GM12874 (cell line): ENCODE measurements around the gene PNPLA3.

Source experiments
- CTCF ChIP-seq: IDR thresholded peaks from 2 replicates; pipeline ENCODE4 v1.5.1; 2011; ENCODE audit warnings: low read depth, mild to moderate bottlenecking, control low read depth, low read length, moderate library complexity; ENCODE audit not compliant: insufficient read depth

Gene PNPLA3

GRCh38 chr22:43886231-43886630 lies 37.4 kb upstream of the PNPLA3 start:
- no peak for TF ChIP-seq CTCF

- TF ChIP-seq CTCF, result no peak
Observed at GRCh38 chr22:43887391-43887790, 36.2 kb upstream of the PNPLA3 start.

GRCh38 chr22:43888740-43889139 lies 34.9 kb upstream of the PNPLA3 start:
- no peak for TF ChIP-seq CTCF

- TF ChIP-seq CTCF, result no peak
Observed at GRCh38 chr22:43889201-43889859, 34.3 kb upstream of the PNPLA3 start.

- TF ChIP-seq CTCF, result no peak
Observed at GRCh38 chr22:43889860-43890253, 33.7 kb upstream of the PNPLA3 start.

- TF ChIP-seq CTCF, result no peak
Observed at GRCh38 chr22:43890901-43891331, 32.7 kb upstream of the PNPLA3 start.

GRCh38 chr22:43891360-43892182 lies 32.0 kb upstream of the PNPLA3 start, which contains the start of gene PNPLA5:
PNPLA5 (minus strand) TSS chr22:43892013; CDS start chr22:43891880, 133 bp downstream.
- no peak for TF ChIP-seq CTCF
